Embryonic facial prominence (tissue), 1 donor: ENCODE measurements around the gene AREL1.
"Not testable (repeated sequence)": the region's sequence is repeated elsewhere in the genome, so short reads cannot be mapped to it uniquely, and the experiment has no call there.

Source experiments
- DNase-seq: peaks from one replicate; pipeline ENCODE4 v3.0.0-alpha.2; 2016; ENCODE audit errors: extremely low spot score

Gene AREL1

GRCh38 chr14:74712499-74713394, at the start of gene AREL1, which contains the start of gene FCF1:
Gene AREL1 (minus strand): TSS chr14:74713080. CDS start chr14:74685615, 27,465 bp downstream.
Gene FCF1 (plus strand): TSS chr14:74713144. CDS start chr14:74713198, 54 bp downstream.
- peak; percentile 92 for DNase-seq

GRCh38 chr14:74758505-74758904, 45.6 kb upstream of the AREL1 start:
- not testable (repeated sequence) for DNase-seq

- DNase-seq, result no peak
Observed at GRCh38 chr14:74756326-74756725, 43.4 kb upstream of the AREL1 start.

GRCh38 chr14:74754899-74755298, 42.0 kb upstream of the AREL1 start:
- DNase-seq, result no peak

- no peak for DNase-seq
Observed at GRCh38 chr14:74754157-74754556, 41.3 kb upstream of the AREL1 start.

- DNase-seq, result no peak
Observed at GRCh38 chr14:74747237-74747636, 34.4 kb upstream of the AREL1 start.

- DNase-seq, result no peak
Observed at GRCh38 chr14:74739293-74740030, 26.6 kb upstream of the AREL1 start.

GRCh38 chr14:74737753-74738325, 25.0 kb upstream of the AREL1 start:
- no peak for DNase-seq

- no peak for DNase-seq
Observed at GRCh38 chr14:74735125-74735524, 22.2 kb upstream of the AREL1 start.

- no peak for DNase-seq
Observed at GRCh38 chr14:74733221-74733620, 20.3 kb upstream of the AREL1 start.

- no peak for DNase-seq
Observed at GRCh38 chr14:74732387-74732786, 19.5 kb upstream of the AREL1 start.

GRCh38 chr14:74723134-74723533, 10.3 kb upstream of the AREL1 start:
- no peak for DNase-seq

GRCh38 chr14:74720526-74720925, 7.6 kb upstream of the AREL1 start:
- DNase-seq, result no peak

GRCh38 chr14:74713395-74713735, 485 bp upstream of the AREL1 start:
- DNase-seq, result no peak

- DNase-seq, result no peak
Observed at GRCh38 chr14:74711651-74712050, 1.2 kb downstream of the AREL1 start.

- no peak for DNase-seq
Observed at GRCh38 chr14:74710480-74710879, 2.4 kb downstream of the AREL1 start.

- DNase-seq, result no peak
Observed at GRCh38 chr14:74705613-74706500, 7.0 kb downstream of the AREL1 start.

GRCh38 chr14:74704656-74705055, 8.2 kb downstream of the AREL1 start:
- no peak for DNase-seq

GRCh38 chr14:74703043-74703442, 9.8 kb downstream of the AREL1 start:
- no peak for DNase-seq

- DNase-seq, result no peak
Observed at GRCh38 chr14:74702293-74702692, 10.6 kb downstream of the AREL1 start.

GRCh38 chr14:74698465-74698864, 14.4 kb downstream of the AREL1 start:
- DNase-seq, result no peak

GRCh38 chr14:74697976-74698375, 14.9 kb downstream of the AREL1 start:
- DNase-seq, result no peak
